HL-60 (cell line): Measurements from ENCODE around the gene TNFRSF8.

Source experiments
- DNase-seq, 2 experiments: peaks; one replicate each; pipeline ENCODE4 v3.0.0-alpha.2; 2010 to 2020; ENCODE audit warnings: low read depth in 1 of 2, low spot score in 1 of 2
- H3K27ac ChIP-seq: fragments of 250-450 bp; sonication (Bioruptor Pico); replicated peaks from 2 replicates; pipeline ENCODE4 v1.5.1; 2020; ENCODE audit warnings: mild to moderate bottlenecking, moderate library complexity
- H3K27me3 ChIP-seq: fragments of 250-450 bp; sonication (Bioruptor Pico); 2 replicates; pipeline ENCODE4 v1.5.1; 2021; ENCODE audit warnings: mild to moderate bottlenecking, moderate library complexity; ENCODE audit not compliant: insufficient read depth, poor library complexity, severe bottlenecking
- H3K4me3 ChIP-seq: replicated peaks from 2 replicates; pipeline ENCODE4 v1.5.1; 2011; ENCODE audit warnings: mild to moderate bottlenecking, control low read depth, low read length; ENCODE audit not compliant: insufficient read depth
- CTCF ChIP-seq: IDR thresholded peaks from one replicate; pipeline ENCODE4 v1.5.1; 2011; ENCODE audit warnings: low read length, control low read depth, inconsistent platforms; ENCODE audit not compliant: insufficient read depth
- GABPA ChIP-seq: IDR thresholded peaks from 2 replicates; pipeline ENCODE4 v1.6.1; 2012; ENCODE audit warnings: low read depth
- POLR2AphosphoS5 ChIP-seq: IDR thresholded peaks from 2 replicates; pipeline ENCODE4 v1.6.1; 2012; ENCODE audit warnings: low read depth
- REST ChIP-seq: IDR thresholded peaks from 2 replicates; pipeline ENCODE4 v1.6.1; 2012; ENCODE audit warnings: low read depth; ENCODE audit not compliant: insufficient replicate concordance
- SPI1 ChIP-seq: IDR thresholded peaks from 2 replicates; pipeline ENCODE4 v1.6.1; 2012; ENCODE audit warnings: low read depth, mild to moderate bottlenecking, borderline replicate concordance

Gene TNFRSF8

DNA sequence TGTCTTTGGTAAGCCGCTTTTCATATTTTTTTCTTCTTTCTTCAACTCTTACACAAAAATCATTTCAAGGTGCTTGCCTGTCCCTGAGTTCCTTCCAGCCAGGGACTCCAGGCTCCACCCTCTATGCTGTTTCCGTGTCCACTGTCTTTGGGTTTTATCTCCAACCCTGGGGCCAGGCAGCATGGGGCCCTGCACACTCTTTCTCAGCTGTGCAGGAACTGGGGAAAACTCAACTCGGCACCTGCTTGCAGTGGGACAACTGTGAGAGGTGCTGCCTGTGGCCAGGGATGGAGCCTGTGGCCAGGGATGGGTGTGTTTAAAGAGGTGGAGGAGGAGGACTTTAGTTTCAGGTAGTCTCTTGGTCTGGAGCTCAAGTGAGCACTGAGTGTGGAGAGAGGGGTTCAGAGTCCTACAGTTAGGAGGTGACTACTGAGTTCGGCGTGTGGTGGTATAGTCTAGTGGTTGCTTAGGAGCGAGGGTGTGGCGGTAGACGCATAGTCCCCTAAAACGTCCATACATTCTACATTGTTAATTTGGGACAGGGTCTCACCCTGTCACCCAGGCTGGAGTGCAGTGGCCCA is 13.4 kb downstream of the TNFRSF8 start:
- TF ChIP-seq REST (no peak), SPI1 (no peak)
- Histone ChIP-seq H3K4me3 (no peak overlapping the region), H3K27me3 (no peaks in the 10 kb centered on the region), H3K27ac (no peak overlapping the region)
- no peak for DNase-seq

DNA sequence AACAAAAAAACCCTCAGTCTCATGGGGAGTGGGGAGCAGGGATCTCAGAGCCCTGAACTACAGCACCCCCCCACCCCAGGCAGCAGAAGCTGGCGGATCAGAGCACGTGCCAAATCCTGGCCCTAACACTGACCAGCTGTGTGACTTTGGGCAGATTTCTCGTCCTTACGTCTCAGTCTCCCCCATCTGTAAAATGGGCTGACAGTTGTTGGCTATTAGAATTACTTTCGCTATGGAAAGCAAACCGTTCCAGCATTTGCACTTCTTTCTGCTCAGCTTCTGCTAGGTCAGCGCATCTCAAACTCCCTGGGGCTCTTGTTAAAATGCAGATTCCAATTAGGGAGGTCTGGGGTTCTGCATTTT is 15.5 kb downstream of the TNFRSF8 start:
- H3K4me3 ChIP-seq = no peak overlapping the region
- no peak for TF ChIP-seq REST
- no peak for TF ChIP-seq CTCF
- no peak for TF ChIP-seq POLR2AphosphoS5
- TF ChIP-seq SPI1 = no peak
- no peak for TF ChIP-seq GABPA
- no peak for DNase-seq
- H3K27ac ChIP-seq = no peak overlapping the region
- H3K27me3 ChIP-seq = no peaks in the 10 kb centered on the region

GRCh38 chr1:12078938-12079861 is 16.1 kb downstream of the TNFRSF8 start:
- peak; percentile 35 for TF ChIP-seq CTCF
- TF ChIP-seq POLR2AphosphoS5 = no peak
- Histone ChIP-seq H3K4me3 (no peak overlapping the region), H3K27ac (no peak overlapping the region), H3K27me3 (no peaks in the 10 kb centered on the region)
- peak in 1 of 2 experiments; percentile 51 for DNase-seq

- TF ChIP-seq CTCF = no peak
- no peak for TF ChIP-seq REST
- no peak for TF ChIP-seq GABPA
- TF ChIP-seq SPI1 = no peak
- TF ChIP-seq POLR2AphosphoS5 = no peak
- H3K27ac ChIP-seq = no peak overlapping the region
- no peaks in the 10 kb centered on the region for H3K27me3 ChIP-seq
- no peak overlapping the region for H3K4me3 ChIP-seq
- no peak for DNase-seq
These were observed 17.1 kb downstream of the TNFRSF8 start for GRCh38 chr1:12080156-12080555.
